NCI-H524 treated with DMSO at 0.1 percent for 48 hours (cell line): ENCODE measurements around the gene PHF21B.

Experiments used
- DNase-seq: peaks from one replicate; lab custom pipeline; 2025; lab: John Stamatoyannopoulos, UW

Gene PHF21B

DNA sequence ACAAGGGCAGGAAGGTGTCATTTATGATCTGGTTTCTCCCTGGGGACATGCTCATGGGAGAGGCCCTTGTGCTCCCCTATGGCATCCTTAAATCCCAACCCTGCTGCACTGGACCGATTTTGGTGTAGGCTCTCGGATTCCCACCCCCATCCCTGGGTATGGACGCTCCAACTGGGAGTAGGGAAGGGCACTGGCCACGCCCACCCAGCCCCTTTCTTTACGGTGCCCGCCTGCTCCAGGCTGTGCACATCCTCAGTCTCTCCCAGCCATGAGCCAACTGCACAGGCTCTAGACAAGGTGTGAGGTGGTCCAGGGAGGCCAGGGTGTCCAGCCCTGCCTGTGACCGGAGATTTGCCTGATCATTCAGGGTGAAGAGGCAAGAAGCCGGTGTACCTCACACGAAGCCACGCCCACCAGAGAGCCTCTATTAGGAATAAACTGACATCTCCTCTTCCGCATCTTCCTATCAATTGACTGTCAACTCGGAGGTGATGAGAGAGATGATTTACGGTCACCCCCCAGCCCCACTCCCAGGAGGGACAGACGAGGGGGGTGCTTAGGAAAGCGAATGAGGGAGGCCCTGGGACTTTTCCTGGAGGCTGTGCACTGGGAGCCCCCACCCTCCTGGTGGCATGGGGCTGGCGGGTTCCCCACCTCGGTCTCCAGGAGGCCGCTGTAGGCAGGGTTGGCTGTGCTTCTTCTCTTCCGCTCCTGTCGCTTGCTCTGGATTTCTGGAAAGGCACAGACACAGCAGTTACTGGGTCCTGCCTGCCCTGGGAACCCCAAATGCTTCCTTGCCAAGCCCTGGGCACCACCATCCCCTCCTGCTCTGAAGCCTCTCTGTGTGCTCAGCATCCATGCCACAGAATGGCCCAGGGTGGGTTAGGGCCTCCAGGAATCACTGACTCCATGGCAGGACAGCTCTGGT, 116.7 kb downstream of the PHF21B start:
- DNase-seq, result no peak

DNA sequence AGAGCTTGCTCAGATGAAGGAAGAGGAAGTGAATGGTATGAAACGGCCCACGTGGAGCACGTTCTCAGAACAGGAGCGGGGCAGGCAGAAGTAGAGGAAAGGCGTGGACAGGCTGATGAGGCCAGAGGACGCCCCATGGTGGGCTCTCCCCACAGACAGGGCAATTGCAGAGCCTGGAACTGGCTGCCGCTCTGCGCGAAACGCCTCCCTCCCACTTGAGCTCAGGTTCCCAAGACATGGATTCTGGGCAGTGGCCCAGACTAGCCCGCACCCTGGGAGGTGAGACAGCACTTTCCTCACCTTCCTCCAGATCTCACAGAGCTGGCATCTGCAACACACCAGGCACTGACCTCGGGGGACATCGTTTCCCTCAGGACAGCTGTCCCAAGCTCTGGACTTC, 117.6 kb downstream of the PHF21B start:
- DNase-seq, result no peak

DNA sequence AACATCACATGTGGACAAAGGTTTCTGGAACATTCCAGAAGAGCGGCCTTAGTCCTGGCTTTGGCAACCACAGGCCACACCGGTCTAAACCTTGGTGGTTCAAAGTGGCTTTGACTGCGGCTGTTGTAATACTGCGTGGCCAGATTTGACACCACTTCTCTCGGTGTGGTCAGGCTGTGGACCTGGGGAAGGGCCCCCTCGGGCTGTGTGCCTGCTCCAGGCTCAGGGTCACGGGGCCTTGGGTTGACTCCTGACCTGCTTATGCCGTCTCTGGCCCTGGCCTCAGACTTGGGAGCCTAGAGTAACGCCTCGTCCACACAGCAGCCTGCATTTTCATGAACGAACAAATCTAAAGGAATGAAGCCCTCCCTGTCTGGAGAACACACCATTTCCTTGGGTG, 118.0 kb downstream of the PHF21B start:
- DNase-seq, result no peak

DNA sequence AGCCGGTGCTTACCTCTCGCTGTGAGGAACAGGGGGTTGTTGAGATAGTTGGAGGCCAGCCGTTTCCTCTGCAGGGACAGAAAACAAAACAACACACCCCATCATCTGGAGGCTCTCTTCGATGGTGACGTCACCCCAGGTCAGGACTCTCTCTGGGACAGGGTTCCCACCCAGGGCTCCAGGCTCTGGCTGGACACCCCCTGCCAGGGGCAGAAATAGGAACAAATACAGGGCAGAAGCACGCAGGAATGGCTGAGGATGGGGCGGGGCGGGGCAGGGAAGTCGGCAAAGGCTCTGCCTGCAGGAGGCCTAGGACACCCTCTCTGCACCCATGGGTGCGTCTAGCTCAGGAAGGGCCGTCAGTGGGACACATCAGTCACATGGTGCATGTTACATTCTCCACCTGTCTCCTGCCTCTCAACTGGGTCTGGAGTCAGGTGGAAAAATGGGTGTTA, 118.5 kb downstream of the PHF21B start:
- DNase-seq, result no peak

DNA sequence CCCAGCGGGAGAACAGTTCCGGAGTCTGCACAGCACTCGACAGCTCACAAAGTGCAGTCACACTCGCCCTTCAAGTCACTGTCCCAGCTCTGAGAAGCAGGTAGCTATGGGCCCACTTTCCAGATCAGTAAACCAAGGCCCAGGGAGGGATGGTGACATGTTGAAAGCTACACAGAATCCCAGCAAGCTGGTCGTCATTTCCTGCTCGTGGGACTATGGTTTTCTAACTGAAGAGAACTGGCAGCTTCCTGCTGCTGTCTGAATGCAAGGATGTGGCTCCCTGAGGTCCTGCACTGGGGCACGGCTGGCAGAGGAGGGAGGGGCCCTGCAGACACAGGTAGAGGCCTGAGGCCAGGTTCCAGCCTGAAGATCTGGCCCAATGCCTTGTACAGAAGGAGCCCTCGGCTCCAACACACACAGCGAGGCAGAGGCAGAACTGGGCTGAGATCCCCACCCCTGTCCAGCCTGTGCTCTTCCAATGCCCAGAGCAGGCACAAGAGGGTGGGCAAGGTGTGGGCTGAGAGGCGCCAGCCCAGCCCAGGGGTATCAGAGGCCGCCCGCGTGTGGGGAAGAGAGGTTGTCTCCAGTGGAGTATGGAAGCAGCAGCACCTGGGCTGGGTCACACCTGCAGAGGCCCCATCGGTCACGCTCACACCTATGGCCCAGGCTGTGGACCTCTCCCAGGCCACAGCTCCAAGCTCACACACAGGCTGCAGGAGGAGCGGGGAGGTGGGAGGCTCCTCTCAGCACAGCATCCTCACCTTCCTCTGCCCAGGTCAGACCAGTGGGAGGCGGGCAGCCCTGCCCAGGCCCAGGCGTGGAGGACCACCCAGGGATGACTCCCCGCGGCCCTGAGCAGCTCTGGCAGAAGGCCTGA, 119.2 kb downstream of the PHF21B start:
- DNase-seq, result no peak

DNA sequence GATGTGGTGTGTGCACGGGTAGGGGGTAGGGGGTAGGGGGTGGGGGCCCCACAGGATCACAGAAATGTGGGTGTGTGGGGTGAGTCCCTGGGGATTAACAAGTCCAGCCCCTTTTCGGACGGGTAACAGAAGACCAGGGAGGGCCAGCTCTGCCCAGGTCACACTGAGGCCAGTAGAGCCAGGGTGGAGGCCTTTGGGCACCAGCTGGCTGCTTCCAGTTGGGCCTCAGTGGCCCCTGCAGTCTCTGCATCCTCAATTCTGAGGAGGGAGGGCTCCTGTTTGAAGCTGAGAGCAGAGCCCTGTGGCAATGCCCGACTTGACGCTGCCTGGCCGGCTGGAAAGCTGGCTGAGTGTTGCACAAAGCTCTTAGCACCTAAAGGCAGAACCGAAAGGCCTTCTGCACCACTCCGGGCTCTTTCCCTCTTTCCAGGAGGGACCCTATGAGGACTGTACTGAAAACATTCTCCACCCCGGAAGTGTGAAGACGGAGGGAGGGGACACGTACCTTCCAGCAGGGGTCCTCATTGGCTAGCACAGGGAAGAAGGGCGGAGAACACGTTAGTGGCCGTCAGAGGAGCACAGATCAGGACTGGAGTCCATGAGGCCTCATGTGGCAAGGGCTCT, 120.4 kb downstream of the PHF21B start:
- DNase-seq, result no peak

DNA sequence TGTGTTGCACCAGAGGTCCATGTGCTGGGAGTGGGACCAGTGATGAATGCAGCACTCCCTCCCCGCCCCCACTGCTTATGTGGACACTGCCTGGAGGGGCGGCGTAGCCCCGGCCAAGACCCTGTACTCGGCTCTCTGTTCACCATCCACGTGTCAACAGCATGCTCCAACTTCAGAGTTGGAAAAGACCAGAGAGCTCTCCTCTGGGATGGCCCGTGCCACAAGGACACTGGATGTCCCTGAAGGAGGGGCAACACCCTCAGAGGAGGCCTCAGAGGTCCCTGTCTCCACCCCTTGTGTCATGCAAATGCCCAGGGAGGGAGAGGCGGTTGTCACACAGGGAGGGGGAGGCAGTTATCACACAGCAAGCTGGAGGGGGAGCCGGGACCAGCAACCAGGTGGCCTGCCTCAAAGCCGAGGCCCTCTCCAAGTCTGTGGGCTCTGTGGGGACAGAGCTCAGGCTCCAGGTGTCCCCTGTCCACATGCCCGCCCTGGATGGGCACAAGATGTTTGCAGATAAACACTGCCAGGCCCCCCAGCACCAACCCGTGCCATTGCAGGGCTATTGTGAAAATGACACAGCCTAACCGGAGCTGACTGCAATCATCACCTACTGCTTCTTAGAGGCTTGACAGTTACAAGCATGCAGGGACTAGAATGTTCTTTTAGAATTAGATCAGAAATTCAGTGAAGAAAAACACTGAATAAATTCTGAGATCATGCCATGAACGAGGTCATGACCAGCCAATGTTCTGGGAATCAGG, 121.1 kb downstream of the PHF21B start:
- DNase-seq, result no peak

DNA sequence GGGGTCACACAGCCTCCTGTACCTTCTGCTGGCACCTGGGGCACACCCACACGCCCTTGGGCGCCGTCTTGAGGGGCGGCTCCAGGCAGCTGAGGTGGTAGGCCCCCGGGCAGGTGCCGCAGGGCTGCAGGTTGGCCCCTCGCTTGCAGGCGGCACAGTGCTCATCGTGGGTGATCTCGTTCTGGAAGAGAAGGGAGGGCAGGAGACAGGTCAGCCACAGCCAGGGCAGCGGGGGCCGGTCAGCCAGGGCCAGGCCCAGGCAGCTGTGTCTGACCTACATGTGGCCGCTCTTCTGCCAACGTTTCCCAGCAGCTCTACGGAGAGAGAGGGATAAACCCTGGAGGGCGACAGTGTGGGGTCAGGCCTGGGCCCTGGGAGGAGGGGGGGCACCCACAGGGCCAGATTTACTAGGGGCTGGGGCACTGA, 121.9 kb downstream of the PHF21B start:
- DNase-seq, result no peak

DNA sequence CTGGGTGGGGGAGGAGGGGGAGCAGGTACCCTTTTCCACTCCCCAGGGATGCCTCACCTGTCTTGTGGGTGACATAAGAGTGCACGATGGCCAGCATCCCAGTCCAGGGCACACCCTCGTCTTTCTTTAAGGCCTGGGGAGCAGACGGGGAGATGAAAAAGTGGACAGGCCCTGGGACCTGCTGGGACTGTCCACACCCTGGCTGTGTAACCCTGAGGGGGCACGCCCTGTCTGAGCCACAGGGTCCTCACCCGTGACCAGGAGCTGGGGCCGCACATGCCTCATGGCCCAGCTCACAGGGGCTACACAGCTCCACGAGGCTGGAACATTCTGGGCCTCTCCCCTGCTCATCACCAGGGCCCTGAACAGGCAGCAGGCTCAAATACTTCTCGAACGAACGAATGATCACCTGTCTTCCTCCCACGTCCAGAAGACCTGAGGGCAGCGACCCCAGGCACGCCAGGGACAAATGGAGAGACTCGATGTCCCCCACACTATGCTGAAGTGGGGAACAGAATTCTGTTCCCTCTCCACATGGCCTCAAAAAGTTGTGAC, 123.9 kb downstream of the PHF21B start:
- DNase-seq, result no peak

DNA sequence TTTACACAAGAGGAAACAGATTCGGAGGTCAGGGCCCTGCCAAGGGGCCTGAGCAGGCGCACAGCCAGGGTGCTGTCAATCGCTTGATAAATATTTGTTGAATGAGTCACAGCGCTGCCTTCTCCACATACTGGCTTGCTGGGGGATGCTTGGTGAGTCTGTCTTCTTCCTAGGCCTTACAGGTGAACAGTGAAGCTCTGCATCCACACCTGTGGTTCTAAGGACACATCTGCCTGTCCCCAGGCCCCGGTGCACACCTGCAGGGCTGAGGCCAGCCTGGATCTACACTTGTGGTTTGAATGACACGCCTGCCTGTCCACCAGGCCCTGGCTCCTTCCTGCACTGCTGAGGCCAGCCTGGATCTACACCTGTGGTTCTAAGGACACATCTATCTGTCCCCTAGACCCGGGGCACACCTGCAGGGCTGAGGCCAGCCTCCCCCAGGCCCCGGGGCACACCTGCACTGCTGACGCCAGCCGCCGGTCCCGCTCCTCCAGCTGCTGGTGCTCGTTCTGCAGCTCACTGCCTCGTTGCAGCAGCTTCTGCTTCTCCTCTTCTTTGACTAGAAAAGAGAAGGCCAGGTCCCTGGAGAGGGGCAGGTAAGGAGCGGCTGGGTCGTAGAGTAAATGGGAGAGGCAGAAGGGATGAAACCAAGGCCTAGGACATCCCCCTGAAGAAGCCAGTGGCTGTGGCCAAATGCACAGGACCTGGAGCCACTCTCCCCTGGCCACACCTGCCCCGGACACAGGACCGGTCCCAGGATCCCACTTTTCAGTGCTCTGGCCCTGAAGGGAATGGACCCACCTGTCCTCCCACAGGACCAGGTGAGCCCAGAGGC, 124.6 kb downstream of the PHF21B start:
- DNase-seq, result no peak

DNA sequence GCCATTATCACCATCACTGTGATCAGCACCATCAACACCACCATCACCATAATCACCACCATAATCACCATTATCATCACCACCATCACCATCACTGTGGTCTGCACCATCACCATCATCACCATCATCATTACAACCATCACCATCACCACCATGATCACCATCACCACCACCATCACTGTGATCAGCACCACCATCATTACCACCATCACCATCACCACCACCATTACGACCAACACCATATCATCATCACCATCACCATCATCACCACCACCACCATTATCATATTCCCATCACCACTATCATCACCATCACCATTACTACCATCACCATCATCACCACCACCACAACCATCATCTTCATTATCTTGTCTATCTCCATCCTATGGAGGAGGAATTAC, 125.2 kb downstream of the PHF21B start:
- no peak for DNase-seq

DNA sequence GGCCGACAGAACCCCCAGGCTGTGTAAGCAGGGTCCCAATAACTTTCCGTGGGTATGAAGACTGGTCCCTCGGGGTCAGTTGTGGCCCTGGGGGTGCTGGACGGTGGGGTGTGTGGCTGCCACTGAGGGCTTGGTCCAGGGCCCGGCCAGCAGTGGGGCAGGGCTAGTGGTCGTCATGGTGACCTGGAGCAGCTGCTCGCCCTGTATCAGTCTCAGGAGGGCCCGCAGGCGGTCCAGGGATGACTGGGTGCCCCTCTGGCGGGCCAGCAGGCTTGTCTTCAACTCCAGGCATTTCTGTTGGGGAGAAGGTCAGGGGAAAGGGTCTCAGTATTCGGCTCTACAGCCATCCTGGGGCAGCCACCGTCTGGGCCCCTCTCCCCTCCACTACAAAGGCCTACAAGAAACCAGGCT, 126.8 kb downstream of the PHF21B start:
- no peak for DNase-seq

DNA sequence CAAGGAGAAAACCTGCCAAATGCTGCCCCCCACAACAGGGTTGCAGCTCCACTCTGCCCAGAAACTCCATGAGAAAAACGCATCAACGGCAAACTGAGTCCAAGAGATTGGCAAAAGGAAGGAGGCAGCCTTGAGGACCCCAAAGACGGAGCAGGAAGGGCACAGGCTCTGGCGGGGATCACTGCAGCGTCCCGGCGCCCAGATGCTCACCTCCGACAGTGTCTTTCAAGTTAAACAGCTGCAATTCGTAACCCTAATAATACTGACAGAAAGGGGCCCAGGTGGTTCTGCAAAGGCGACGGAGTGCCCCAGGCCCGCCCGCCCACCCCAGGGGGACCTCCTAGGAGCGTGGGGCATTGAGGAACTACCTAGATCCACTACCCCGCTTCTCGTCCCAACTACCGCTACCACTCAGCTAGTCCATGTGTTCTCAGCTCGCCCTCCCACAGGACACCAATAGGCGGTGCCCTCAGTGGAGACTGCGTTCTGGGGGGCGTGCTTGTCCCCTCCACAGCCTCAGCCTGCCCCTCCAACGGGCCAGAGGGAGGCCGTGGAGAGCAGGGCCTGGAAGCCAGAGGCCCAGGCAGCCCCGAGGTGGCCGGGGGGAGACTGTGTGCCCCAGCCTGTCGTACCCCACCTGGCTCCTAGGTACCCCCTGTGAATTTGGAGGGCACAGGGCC, 127.4 kb downstream of the PHF21B start:
- DNase-seq, result no peak

DNA sequence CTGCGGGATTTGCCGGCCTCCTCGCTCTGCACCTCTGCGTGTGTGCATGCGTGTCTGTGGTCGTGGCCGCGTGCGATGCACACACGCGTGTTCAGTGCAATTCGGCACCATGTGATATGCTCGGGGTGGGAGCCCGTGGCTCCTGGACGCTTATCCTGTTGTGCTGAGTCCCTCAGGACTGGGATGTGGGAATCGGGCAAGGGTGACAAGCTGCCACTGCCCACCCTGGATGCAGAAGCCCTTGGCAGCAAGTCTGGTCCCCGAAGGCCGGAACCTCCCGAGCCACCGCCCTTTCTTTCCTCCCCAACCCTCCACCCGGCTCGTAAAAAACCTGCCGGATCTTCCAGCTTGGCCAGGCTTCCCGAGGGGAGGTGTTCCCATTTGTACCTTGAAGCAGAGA, 128.2 kb downstream of the PHF21B start:
- no peak for DNase-seq

DNA sequence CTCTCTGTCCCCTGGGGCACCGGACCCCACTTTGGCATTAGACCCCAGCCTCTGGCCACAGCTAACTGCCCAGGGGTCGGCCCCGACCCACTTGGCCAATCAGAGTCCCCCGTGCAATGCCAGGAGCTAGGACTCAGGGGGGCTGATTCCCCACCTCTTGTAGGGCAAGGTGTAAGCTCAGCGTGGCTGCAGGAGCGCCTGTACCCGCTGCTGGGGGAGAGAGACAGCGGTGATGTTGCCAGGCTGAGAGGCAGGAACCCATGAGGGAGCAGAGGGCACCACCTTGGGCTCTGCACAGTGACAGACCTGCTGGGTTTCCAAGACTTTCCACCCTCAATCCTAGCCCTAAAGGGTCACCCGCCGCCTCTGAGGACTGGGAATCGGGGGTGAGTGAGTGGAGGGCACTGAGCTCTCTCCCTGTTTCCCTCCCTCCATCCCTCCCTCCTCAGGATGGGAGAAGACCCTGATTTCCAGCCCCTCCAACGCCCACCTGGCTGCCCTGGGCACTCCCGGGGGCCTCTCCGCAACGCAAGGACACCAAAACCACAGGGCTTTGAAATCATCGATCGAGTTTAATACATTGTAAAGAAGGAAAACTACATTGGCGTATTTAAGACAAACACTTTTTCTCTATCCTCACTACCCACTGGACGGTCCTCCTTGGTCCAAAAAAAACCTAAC, 129.1 kb downstream of the PHF21B start:
- DNase-seq, result no peak

DNA sequence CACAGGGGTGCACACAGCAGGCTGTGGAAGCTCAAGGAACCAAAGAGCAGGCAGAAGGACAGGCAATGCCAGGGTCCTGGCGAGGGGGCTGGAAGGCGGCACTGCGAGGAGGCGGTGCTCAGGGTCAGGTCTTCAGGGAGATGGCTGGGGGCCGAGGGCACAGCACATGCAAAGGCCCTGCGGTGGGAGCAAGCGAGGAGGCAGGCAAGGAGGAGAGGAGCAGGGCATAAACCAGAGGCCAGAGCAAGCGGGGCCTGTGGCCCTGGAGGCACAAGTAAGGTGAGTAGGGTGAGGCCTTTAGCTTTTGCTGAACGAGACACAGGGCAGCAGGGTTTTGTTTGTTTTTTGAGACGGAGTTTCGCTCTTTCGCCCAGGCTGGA, 130.5 kb downstream of the PHF21B start:
- no peak for DNase-seq

DNA sequence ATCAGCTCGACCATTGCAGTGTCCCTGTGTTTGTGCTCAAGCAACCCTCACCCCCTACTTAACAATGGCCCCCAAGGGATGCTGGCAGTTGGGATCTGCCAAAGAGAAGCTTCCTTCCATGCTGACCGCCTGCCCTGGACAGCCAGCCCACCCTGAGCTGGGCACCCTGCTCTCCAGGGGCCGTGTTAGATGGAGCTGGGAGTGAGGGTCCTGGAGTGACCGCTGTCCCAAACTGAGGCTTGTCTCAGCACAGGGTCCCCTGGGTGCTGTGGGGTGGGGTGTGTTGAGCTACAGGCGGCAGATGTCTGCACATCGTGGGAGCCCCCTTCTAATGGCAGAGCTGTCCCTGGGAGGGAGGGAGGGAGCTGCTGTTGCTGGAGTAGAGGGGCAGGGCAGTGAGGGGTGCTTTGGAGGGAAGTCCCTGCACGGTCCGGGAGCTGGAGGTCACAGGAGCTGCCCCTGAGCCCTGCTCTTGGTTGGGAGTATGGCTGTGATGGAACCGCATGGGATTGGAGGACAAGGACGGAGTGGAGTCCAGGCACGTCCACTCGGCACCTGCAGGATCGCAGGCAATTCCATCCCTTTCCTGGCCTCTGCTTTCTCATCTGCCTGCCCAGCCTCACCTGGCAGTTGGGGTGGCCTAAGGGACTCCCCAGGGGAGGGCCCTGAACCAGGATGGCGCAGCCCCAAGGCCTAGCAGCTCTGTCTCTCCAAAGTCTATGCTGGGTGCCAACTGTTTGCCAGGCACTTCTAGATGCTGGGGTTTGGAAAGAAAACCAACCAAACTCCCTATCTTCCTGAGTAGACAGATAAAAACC, 131.1 kb downstream of the PHF21B start:
- no peak for DNase-seq

DNA sequence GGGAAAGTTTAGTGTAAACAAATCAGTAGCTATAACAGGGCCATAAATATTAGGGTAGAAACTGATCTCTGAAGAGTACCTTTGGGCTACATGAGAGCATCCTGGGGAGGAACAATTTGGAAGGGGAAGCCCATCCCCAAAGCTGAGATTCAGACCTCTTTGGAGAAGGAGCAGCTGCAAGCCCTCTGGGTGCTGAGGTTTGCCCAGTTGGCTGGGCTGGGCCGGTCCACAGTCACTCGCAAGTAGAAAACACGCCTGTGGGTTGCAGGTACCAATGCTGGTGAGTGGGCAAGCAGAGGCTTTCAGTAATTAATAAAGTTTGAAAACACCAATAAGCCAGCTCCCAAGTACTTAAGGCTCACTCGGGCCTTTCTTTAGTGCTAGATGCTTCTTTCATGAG, 132.9 kb downstream of the PHF21B start:
- no peak for DNase-seq
